Renal pelvis (tissue), 4 donors: ENCODE measurements around the gene GLIS1. TPM values are rescaled to one million over a fixed set of nuclear protein-coding genes. Genes with fewer than 3 reads are reported as not detected.

Source experiments
- DNase-seq: peaks from one replicate; pipeline ENCODE4 v3.0.0-alpha.2; 2013
- polyA plus RNA-seq, 3 donors: library from polyadenylated mRNA; unstranded; fragments of 120-200 nt; gene quantifications; one replicate each; pipeline ENCODE4 v1.2.1, GENCODE V29; 2013; ENCODE audit not compliant: insufficient read length in 3 of 3

GLIS1 gene
- polyA plus RNA-seq, 3 donors, result 3.6 to 4.5 (median 3.9) TPM

DNA sequence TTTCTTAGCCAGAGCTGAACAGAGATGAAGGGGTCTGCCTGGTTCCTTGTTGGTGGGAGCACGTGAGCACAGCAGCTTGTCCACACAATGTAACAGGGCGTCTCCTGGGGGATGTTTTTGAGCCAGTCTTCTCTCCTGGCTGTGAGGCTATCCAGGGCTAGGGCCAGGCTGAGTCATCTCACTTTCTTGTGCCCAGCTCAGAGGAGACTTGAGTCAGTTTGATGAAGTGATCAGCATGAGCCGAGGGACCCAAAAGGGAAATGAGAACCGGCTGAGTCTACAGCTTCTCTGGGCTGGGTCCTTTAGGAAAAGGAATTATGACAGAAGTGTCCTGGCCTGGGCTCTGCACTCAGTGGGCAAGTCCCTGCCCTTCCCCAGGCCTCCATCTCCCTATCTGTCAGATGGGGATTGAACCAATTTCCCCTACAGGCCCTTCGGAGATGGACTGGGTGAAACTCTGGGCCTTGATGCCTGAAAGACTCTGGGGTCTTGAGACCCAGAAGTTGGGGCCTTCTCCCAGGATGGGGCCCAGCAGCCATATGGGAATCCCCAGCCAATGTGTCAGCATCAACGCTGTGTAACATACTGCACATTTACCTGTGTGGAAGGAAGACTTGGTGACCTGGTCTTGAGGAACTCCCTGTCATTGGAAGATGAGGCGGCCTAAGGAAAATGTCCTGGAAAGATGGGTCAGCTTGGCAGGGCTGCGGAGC, 243.2 kb downstream of the GLIS1 start:
- DNase-seq, result no peak

DNA sequence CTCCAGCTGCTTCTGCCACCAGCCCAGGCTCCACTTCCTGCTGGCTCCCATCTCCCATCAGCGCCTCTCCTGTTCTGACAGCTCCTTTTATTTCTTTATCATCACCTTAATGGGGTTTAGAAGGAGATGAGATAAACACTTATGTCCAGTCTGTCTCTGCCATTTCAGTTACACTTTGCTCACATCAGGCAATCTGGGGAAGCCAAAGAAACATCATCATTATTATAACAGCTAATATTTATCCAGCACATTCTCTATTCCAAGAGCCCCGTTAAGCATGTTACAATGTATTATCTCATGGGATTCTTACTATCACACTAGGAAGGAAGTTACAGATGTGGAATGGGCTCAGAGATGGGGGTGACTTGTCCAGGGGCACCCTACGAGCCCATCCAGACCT, 248.6 kb downstream of the GLIS1 start:
- DNase-seq, result no peak

DNA sequence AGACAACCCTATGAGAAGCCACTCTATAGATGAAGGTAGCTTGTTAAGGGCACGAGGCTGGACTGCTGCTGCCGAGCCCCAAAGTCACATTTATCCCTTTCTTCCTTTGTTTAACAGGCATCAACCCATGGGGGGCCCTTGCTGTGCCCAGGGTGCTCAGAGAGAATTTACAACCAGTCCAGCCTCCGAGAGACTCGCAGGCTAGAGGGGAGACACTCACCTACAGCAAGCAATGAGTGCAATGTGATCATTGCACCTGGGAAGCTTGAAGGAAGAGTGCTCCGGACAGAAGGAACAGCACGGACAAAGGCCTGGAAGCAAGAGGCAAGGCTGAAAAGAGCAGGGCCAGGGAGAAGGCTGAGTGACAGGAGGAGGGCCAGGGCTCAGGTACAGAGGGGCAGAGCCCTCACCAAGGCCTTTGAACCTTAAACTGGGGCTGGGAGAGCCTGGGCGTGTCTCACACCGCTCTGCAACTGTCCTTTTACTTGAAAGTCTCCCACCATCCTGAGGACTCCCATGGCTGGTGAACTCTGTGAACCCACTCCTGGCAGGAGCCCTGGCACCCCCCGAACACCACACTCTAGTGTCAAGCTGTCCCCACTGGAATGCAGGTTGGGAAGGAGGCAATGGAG, 252.5 kb downstream of the GLIS1 start:
- no peak for DNase-seq

DNA sequence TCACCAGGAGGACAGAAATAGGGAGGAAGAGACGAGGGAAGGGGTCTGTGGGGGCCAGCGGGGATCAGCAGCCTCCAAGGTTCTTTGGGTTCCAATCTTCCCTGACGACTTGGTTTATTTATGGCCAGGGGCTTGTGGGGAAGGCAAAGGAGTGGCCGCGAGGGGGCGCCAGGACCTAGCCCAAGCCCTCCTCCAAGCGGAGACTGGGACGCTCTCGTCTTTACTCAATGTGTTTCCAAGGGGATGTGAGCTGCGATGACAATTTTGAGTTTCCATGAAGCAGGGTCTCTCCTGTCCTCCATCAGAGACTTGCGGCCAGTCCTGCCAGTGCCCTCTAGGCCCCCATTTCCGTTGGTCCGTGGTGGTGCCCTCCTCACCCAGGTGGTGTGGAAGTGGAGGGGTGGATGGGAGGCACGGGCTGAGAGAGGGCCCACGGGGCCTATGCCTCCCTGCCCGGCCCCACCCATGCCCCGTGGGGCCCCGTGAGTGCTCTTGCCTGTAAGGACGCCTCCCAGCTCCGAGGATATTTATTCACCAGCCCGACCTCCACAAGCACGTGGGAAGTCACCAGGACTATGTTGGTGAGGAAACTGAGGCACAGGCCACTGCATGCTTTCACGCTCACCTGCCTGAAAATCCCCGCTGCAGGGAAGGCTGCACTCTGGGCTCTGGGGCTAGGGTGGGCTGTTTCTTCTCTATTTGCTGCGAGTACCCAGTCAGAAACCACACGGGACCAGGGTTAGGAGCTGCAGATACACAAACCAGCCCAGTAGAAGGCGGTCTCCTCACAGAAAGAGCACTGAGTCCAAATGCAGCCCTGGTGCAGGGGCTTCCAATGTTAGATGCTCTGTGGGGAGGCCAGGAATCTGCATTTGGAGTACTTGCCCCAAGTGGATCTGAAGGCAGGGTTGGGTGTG, 253.2 kb downstream of the GLIS1 start:
- DNase-seq, result peak; percentile 86

DNA sequence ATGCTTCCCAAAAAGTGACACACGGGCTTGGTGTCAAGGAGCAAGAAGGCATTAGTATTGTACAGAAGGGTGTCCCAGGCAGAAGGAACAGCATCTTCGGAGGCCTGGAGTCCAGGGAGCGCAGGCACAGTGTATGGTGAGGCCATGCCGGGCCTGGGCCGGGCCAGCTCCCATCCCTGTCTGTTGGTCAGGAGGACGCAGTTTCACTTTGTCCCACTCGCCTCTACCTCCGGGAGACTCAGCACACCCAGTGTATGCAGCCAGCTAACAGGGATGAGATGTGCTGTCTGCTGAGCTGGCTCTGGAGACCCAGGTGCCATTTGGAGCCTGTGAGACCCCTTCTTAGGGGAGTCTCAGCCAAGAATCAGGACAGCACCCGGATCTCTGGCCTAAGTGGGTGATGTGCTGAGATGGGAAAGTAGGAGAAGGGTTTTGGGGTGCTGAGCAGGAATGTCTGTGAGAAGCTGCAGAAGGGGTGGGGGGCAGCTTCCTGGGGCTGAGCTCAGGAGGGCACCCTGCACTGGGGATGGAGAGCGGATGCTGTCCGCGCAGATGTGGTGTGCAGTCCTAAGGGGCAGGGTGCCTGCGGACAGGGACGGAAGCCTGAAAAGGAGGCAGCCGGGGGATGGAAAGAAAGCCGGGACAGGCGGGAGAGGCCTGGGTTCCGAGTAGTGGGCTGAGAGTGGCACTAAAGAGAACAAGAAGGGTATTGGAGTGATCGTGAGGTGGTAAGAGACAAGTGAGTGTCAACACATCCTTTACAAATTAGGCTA, 254.1 kb downstream of the GLIS1 start:
- DNase-seq, result no peak

DNA sequence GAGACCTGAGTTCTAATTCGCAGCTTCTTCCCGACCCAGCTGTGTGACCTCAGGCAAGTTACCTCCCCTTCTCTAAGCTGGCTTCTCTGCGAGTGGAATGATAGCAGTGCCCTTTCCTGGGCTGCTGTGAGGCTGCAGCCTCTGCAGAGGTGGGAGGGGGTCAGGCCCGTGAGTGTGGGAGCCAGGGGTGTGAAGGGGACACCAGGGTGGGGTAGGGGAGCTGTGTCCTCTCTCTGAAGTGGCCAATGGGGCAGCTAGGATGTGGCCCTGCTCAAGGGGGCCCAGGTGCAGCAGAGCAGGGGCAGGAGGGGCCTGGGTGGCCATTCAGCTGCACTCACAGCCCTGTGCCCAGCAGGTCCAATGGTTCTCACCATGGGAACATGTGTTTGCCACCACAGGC, 255.3 kb downstream of the GLIS1 start:
- DNase-seq, result no peak

DNA sequence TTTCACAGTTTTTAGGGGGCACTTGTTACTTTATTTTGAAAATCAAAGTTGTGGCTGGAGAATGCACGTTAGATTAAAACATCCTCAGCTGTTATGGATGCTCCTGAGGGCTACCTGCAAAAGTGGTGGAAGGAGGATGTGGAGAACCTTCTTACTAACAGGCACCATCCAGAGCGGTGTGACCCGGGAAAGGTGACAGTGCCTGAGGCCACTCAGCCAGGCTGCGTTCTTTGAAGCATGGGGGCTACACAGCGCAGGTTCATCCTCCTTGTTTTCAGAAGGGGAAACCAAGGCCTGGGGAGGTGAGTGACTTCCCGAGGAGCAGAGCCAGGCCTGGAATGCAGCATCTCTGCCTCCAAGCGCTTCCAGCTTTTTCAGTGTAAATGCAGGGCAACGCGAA, 255.8 kb downstream of the GLIS1 start:
- no peak for DNase-seq

DNA sequence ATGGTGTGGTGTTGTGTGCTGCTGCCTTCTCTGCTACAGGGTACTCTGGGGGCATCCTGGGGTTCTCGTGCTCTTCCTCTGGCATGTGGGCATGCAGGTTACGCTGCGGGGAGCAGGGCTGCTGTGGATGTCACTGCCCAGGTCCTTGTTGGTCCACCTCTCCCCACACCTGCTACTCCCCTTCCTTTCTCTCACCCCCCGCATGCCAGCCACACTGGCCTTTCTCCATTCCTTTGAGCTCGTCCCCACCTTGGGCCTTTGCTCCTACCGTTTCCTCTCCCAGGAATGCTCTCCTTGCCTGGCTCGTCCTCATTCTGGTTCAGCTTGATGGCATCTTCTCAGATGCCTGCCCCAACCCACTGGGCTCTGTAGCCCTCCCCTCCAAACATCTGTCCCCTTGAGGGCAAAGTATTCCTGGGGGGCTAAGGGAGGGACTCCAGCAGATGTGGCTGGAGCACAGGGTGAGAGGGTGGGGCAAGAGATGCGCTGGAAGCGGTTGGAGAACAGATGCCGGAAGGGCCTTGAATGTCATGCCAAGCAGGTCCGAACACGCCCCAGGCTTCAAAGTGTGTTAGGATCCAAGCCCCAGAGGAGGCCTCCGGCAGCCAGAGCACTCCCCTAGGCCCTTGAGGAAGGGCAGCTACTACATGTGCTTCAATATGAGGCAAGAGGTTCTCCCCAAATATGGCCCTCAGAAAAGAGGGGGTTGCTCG, 256.4 kb downstream of the GLIS1 start:
- DNase-seq, result no peak

DNA sequence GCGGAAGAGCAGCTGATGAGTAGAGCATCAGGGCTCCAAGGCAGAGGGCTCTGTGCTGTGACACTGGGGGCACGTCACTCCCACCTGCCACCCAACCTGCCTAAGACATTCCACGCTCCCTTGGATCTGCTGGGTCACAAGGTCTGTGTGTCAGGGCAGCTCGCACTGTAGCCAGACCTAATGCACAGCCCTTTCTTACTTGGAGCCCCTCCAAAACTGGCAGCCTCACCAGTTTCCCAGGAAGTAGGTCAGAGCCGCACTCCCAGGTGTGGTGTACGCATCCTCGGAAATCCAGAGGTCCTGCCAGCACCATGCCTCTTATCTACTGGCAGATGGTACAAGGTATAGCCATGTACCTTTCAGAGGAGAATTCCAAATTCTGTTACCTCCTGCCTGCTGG, 257.5 kb downstream of the GLIS1 start:
- DNase-seq, result no peak

DNA sequence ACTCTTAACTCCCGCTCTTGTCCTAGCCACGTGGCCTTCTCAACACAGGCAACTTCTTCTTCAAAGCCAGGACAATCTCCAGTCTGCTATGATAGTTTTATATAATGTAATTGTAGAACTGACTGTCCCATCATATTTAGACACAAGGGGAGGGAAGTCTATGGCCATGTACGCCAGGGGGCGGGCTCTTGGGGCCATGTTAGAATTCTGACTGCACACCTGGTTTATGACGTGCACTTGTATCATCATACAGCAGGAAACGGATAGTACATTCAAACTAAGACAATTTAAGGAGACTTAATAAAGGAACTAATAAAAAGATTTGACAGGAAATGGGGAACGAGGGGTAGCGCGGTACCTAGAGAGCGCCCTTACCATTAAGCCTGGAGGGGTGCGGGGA, 258.3 kb downstream of the GLIS1 start:
- DNase-seq, result no peak

DNA sequence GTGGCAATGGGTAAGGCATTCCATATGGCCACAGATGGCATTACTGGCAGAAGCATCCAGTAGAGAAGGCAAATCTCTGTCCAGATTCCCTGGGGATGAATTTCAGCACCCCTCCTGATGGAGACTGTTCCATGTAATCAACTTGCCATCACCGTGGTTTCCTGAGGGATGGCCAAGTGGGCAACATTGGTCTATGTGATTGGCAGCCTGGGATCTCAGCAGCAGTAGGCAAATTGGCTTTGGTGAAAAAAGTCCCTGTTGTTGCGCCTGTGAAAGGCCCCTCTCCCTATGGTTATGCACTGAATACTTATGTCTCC, 260.5 kb downstream of the GLIS1 start:
- DNase-seq, result no peak

DNA sequence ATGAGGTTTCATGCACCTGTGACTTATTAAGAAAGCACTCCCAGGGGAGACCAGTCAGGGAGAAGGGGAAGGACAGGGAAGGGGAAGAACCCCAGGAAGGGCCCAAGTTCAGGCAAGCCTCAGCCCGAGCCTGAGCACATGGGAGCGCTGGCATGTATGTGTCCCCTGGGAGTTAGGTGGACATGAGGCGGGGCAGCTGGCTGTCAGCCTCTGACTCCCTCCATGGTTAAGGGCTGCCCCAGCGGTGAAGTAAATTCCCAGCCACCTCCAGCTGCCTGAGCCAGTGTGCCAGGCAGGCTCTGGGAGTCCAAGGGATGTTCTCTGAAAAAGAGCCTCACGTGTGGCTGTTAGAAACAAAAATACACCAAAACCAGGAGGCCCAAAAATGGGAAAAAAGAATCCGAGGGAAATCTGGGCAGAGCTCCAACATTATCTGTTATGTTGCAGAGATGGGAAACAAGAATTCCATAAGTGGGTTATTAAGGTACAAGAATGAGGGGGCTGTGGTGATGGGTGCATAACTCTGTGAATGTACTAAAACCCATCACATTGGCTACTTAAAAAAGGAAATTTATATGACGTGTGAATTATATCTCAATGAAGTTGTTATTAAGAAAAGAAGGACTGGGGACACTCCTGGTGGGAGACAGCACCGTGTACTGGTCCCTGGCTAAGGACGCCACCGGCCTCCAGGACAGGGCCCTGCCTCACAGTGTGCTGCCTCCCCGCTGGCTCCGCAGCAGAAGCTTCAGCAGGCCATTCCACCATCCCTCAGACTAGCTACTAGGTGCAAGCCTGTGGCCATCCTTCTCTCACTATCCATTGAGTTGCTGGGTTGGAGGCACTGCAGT, 261.1 kb downstream of the GLIS1 start:
- no peak for DNase-seq

DNA sequence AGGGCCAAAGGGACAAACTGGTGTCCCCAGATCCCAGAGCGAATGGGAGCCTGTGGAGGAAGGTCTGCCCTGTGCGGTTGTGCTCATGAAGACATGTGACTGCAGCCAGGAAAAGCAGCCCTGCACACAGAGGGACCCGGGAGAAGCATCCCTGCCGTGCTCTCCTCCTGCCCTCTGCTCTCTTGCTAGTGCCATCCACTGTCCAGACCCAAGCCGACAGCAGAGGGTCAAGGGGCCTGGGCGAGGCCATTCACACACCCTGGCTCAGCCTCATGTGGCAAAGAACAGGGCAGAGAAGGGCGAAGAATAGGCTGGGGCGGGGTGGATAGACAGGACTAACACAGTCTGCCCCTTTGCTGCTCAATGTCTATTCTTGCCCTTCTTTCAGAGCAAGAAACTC, 262.4 kb downstream of the GLIS1 start:
- DNase-seq, result no peak

DNA sequence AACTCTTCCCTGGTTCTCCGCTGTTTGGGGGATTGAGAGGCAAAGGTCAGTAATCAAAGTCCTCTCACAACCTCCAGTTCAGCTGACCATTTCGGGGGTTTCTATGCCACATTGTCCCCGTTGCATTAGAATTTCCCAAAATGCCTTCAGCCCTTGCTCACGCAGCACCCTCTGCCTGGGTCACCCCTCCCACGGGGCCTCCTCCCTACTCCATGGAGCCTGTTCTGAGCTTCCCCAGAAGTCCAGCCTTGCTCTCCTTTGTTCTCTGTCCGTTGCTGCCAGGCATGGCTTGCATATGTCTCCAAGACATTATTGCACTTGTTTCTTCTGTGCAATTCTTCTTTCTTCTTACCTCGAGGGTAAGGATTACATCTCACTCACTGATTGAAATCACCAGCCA, 263.3 kb downstream of the GLIS1 start:
- no peak for DNase-seq

DNA sequence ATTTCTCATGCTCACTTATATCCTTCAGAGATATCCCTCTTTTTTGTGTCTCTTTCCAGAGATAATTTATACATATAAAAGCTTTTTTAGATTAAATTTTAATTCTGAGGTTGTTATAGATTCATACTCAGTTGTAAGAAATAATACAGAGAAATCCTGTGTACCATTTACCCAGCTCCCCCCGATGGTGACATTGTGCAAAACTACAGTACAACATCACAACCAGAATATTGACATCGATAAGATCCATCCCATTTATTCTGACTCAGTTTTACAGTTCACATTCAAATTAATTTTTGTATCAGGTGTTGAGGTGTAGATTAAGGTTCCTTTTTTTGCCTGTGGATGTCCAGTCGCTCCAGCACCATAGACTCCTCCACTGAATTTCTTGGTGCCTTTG, 265.5 kb downstream of the GLIS1 start:
- no peak for DNase-seq

DNA sequence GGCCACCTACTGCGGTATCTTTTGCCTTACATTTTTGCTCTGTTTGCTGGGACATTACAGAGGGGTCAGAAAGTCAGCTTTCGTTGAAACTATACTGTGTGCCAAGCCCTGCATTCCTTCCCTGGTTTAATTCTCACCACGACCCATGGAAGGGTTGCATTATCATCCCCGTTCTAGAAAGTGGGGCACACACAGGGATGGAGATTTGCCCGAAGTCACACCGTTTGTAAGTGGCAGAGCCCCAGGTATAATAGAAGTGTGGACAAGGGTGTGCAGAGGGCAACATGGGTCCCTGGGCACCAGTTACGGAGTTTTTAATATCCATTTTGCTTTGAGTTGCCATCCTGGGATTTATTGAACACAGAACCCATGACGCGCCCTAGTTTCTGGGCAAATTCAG, 268.0 kb downstream of the GLIS1 start:
- DNase-seq, result no peak

DNA sequence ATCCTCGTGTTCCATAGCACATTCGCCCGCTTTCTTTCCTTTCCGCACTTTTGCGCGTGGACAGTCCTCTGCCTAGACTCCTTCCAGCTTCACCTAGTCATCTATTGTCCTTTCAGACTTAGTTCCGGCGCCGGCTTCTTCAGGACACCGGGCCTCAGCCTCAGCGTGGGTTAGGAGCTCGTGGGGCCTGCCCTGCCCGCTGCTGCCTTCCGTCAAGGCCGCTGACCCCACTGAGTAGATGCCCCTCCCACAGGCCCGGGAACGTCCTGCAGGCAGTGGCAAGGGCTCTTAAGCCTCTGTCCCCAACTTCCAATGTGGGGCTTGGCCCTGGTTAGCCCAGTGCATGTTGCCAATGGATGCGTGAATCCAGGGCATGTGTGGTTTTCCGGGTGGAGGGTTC, 268.4 kb downstream of the GLIS1 start:
- DNase-seq, result no peak

DNA sequence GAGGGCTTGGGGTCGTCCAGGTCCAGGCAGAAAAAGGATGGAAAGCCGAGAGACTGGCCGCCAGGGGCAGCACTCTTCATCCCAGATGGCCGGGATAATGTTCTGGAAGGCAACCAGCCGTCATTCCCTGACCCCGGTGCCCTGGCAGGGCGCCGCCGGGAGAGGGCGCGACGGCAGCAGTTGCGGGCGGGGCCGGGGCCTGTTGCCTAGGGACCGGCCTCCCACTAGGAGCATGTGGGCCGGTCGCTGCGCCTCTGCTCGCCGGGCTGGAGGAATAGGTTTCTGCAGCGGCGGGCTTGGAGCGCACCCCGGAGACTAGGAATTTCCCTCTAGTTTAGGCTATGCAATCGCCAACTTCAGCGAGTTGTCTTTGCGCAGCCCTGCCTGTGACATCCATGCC, 268.8 kb downstream of the GLIS1 start:
- peak; percentile 88 for DNase-seq

DNA sequence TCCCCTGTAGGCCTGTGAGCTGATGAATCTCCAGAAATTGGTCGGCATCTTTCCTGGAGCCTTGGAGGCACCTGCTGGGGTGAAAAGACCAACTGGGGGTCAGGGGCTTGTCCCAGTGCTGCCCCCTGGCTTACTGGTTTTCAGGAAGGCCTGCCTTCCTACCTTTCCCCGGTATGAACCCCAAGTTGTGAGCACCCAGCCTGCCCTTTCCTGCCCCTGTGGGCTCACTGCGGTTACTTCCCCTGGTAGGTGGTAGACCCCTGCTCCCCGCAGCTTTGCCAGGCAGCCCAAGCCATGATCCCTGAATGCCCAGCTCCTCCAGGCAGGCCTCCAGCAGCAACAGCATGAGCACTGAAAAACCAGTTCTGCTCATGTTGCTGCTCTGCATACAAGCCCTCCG, 269.6 kb downstream of the GLIS1 start:
- DNase-seq, result no peak

DNA sequence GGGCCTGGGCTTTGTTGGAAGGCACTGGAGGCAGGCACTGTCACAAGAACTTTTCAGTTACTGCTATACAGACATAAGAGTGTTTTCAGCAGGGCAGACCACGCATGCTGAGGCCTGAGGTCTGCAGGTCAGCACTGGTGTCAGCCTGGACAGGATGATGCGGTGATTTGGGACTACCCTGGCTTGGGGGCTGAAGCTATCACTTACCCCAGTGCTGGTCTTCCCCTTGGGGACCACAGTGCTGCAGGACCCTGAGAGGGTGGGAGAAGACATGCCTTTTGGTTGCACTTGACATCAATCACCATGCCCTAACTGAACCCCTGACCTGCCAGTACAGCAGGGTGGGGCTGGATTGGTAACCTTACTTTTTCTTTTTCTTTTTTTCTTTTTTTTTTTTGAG, 270.6 kb downstream of the GLIS1 start:
- no peak for DNase-seq

DNA sequence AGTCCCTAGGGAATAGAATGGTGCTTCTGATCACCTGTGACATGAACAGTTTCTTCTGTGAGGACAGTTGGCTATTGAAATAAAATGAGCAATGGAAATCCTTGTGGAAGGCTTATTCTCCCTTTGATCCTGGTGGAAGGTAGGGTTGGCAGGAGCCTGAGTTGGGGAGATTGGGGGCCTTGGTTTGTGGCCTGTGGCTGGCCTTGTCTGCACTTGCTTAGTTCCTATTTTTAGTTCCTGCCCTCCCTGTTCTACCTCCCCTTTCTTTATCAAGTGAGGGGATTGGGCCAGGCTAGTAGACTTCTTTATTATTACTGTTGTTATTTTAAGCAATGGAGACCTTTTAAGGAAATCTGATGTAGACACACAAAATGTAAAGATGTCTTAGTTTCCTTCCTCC, 271.6 kb downstream of the GLIS1 start:
- no peak for DNase-seq
